NCI-H1417 treated with DMSO at 0.1 percent for 48 hours (cell line): ENCODE results near the gene HSPA1L.
A peak's percentile ranks its signal among the peaks of the same experiment; 100 is the strongest.

ENCODE experiments used
- DNase-seq: peaks from one replicate; lab custom pipeline; 2025; lab: John Stamatoyannopoulos, UW

HSPA1L gene

DNA sequence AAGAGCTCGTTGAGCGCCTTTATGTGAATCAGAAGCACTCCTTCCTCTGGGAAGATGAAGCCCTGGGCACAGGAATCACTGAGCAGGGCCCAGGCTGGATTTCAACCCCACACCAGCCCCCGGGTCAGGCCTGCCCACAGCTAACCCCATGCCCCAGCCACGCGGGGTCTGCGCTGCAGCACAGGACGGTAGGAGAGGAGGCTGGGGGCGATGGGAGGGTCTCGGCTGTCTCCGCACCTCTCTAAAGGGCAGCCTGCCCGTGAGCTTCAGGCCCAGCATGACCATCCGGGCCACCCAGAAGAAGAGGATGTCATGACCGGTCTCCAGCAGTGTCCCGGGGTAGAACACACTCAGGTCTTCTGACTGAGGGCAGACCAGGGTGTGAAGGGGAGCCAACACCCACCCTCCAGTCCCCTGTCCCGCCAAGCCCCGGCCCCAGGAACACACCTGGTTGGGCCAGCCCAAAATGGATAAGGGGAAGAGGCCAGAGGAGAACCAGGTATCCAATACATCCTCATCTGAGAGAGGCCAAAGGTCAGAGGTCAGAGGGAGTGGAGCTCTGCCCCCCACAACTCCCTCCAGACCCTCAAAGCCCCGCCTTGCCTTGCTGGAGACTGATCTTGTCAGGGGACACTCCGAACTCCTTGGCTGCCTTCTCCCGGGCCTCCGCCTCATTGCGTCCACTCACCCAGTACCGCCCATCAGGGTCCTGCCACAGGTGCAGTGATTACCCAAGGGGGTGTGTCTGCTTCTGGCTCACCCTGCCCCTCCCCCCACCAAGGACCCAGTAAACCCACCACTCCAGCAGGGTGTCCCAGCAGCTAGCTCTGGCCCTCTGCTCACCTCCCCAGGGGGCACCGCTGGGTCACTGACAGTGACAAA is 33.6 kb downstream of the HSPA1L start:
- no peak for DNase-seq

DNA sequence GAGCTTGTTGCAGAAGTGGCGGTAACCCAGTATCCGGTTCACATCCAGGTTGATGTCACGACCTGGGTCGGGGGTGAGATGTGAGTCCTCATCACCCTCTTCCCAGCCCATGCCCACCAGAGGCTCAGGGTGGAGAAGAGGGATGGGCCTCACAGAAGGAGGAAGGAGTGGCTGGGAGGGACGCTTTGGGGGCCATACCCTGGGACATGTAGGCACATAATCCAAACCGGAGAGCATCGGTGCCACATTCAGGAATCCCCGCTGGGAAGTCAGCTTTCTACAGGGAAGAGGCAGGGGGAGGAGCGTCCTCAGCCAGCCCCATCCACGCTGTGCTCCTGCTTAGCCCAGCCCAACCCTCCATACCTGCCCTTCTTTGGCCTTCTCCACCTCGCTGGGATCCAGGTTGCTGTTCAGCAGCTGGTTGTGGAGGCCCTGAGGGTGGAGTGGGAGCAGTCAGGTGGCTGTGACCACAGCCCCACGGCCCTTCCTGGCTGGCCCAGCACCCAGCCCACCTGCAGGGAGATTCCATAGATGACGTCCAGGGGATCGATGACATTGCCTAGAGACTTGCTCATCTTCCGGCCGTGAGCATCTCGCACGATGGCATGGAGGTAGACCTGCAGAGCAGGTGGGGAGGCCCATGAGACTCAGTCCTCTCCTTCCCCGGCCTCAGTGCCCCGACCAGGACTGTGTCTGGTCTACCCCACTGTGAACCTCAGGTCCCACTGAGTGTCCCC is 34.4 kb downstream of the HSPA1L start:
- no peak for DNase-seq

DNA sequence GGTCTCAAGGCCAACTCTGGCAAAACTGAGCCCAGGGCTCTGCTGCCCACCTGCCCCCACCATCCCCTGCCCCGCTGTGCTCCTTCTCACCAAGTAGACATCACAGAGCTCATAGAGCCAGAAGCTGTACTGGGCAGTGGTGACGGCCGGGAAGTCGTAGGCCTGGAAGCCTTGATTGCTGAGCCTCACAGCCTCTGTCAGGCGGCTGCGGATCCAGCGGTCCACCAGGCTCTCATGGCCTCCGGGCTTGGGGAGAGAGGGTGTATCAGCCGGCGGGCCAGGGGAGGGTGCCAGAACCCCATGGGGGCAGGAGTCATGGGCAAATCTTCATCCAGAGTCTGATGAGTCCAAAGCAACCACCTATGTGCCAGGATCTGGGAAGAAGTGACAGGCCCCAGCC is 35.2 kb downstream of the HSPA1L start:
- no peak for DNase-seq

DNA sequence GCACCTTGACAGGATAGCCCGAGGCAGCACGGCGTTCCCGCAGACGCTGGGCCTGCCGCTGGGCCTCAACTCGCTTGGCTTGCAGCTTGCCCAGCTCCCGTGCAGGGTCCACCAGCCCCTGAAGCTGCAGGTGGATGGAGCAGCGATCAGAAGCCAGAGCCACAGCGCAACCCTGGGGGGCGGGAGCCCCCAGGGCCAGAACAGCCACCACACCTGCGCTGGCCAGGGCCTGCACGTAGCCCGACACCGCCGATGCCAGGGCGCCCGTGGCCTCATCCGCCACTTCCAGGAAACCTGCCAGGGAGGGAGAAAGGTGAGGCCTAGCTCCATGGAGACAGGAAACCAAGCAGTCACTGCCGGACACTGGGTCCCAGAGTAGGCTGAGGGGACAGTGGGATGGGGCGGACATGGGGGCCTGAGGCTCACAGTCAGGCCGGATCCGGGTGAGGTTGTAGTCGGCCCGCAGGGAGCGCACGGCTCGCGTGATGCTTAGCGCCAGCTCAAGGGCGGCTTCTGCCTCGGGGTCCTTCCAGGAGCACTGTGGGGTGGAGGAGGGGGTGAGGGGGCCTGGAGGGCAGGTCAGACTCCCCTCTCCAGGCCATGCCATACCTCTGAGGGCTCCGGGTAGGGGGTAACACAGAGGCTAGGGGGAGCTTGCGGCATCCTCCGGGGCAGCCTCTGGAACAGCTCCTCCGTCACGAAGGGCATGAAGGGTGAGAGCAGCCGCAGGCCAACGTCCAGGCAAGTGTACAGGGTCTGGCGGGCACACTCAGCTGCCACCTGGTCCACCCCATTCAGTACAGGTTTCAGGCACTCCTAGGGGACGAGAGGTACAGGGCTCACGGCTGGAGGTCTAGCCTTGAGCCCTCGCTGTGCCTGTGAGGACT is 35.8 kb downstream of the HSPA1L start:
- no peak for DNase-seq

DNA sequence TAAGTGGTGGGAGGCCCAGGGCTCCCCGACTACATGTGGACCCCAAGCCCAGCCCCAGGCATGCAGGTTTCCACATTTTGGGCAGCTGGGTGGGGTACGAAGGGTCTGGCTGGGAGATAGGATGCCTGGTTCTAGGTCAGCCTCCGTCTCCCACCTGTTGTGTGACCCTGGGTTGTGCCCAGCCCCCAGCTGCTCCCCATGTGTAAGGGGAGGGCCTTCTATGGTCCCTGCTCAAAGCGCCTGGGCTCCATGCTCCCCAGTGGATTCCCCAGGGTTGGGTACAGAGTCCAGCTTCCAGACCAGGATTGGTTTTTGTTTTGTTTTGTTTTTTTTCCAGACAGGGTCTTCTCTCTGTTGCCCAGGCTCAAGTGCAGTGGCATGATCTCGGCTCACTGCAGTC is 36.9 kb downstream of the HSPA1L start:
- no peak for DNase-seq

DNA sequence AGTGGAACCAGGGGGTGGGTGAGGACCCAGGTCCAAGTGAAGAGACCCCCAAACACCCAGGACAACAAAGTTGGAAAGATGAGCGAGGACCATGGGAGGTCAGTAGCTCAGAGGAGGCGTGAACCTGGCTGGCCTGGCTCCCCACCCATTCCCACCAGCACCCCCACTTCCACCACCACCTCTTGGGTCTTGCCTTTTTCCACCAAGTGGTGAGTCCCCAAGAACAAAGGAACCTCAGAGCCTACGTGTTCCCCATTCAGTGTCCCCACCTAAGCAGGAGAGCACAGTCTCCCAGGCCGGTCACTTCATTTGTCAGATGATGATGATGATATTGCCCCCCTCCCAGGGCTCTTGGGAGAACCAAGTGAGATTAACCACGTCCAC is 37.4 kb downstream of the HSPA1L start:
- no peak for DNase-seq

DNA sequence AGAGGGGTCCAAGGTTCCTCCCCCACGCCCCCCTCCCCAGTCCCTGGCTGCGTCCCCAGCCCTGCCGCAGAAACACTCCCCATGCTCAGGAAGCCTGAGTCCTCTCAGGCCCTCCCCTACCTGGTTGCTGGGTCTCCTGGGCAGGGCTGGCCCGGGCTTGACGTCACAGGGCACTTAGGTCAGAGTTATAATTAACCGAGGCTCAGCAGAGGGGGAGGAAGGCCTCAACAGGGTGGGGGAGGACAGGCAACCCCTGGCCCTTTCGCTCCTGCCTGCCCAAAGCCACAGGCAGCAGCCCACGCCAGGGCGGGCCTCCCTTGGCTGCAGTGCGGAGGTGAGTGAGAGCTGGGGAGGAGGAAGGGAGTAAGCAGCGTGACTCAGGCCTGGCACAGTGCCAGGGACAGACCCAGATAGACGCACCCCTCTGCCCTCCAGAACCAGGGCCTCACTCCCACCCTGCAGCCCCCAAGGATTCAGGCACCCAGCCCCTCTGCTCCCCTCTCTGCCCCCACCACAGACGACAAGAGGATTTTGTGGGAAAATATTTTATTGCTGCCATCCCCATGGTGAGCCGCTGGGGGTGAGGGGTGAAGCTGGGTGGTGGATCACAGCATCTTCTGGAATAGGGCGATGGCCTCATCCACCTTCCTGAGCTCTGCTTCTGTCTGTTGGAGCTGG is 38.0 kb downstream of the HSPA1L start, which contains the start of gene VWA7:
Gene VWA7, minus strand, starts transcription at position 340 of the 678 bp plus-strand sequence. CDS start 549 bp downstream, outside the sequence.
- DNase-seq: peak; percentile 40

DNA sequence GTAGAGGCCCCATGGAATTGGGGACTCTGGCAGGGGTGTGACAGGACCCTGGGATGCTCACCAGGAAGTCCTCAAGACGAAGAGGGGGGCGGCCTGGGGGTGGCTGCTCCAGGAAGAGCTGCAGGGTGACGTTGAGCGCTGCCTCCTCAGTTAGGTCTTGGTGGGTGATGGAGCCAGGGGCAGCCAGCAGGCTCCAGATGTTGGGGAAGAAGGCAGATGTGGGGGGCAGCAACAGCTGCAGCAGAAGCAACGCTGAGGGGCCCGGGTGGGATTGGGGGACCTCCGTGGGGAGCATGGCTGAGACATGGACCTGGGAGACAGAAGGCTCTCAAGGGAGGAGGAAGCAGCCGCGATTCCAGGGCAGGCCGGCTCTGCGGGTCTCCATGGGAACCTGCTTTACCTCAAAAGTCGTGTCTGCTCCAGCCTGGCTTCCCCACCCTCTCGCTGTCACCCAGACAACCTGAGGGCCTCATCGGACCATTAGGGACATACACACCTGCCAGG is 38.5 kb downstream of the HSPA1L start:
- DNase-seq: no peak

DNA sequence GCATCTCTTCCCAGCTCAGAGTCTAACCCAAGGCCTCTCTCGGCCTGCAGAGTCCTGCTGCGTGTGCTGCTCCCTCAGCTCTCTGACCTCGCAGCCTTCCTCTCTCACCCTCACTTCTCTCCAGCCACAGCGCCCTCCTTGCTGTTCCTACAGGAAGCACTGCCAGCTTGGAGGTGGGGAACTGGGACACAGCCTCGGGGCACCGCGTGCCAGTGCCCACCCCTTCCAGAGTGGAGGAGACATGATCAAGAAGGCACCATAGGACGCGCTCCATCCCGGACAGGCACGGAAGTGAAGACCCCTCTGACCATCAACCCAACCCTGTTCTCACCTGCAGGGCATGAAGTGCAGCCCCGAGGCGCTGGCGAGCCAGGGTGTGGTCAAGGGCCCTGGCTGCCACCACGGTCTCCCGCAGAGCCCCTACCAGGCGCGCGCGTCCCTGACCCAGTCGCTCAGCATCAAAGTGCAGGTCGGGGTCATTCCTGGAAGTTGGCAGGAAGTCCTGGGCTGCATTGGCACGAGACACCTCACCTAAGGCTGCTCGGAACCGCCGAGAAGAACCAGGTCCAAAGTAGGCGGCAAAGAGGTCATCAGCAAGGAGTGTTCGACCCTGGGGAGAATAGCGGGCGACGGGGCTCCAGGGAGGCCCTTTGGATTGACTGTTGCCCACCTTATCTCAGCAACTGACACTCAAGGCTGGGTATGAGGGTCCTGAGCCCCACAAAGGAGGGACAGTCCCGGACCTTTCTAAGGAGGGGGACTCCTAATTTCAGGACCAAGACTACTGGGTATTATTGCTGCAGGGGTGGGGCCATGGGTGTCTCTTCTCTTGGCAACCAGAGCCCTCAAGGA is 39.2 kb downstream of the HSPA1L start:
- no peak for DNase-seq

DNA sequence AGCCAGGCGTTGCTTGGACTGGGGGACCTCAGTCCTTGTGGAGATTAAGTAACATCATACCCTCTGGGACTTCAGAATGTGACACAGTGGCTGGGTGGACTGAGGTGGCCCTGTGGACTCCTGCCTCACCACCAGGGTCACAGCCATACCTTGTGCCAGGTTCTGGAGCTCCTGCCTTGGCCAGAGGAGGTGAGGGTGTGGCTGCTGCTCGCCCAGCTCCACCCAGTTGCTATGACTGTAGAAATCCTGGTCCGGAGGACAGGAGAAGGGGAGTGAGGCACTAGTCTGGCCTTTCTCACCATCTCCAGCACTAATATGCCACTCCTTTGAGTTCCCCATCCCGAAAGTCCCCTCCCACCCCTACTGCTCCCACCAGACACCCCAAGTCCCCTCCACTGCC is 39.9 kb downstream of the HSPA1L start:
- DNase-seq: no peak

DNA sequence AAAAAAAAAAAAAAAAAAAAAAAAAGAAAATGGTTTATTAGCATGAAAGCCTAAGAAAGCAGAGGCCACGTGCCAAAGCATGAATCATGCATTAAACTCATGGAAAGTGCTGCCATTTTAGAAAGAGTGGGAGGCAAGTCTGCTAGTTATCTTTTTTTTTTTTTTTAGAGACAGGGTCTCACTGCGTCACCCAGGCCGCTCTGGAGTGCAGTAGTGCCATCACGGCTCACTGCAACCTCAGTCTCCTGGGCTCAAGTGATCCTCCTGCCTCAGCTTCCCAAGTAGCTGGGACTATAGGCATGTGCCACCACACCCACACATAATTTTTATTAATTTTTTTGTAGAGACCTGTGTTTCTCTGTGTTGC is 43.1 kb downstream of the HSPA1L start:
- no peak for DNase-seq

DNA sequence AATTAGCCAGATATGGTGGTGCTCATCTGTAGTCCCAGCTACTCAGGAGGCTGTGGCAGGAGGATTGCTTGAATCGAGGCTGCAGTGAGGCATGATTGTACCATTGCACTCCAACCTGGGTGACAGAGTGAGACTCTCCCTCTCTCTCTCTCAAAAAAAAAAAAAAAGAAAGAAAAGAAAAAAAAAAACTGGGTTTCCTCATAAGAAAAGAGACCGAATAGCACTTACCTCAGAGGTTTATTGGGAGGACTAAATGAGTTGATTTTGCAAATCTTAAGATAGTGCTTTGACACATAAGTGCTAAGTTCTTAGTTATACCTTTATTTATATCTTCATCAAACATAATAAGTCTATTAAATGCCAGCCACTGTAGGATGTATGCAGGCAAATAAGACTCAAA is 44.2 kb downstream of the HSPA1L start:
- no peak for DNase-seq

DNA sequence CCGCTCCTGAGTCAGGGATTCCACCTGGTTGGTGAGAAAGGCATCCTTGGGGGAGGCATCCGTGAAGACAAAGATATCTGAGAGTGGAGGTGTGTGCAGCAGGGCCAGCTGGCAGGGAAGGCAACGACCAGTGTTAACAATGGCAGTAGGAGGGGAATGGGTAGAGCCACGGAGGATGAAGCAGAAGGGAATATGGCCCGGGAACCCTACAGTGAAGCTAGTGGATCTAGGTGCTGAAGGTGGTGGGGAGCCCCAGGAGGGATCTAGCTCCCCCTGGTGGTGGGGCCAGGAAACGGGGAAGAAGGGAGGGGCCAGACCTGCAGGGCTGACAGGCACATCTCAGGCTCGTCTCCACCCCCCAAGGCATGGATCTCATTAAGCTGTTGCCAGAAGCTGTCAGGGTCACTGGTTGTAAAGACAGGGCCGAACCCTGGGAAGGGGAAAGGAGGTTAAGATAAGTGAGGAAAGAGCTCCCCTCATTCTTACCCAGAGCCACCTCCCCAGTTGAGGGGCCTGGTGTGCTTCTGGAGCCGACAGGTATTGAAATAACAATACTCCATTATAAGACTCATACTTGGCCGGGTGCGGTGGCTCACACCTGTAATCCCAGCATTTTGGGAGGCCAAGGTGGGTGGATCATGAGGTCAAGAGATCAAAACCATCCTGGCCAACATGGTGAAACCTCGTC is 45.3 kb downstream of the HSPA1L start:
- DNase-seq: no peak

DNA sequence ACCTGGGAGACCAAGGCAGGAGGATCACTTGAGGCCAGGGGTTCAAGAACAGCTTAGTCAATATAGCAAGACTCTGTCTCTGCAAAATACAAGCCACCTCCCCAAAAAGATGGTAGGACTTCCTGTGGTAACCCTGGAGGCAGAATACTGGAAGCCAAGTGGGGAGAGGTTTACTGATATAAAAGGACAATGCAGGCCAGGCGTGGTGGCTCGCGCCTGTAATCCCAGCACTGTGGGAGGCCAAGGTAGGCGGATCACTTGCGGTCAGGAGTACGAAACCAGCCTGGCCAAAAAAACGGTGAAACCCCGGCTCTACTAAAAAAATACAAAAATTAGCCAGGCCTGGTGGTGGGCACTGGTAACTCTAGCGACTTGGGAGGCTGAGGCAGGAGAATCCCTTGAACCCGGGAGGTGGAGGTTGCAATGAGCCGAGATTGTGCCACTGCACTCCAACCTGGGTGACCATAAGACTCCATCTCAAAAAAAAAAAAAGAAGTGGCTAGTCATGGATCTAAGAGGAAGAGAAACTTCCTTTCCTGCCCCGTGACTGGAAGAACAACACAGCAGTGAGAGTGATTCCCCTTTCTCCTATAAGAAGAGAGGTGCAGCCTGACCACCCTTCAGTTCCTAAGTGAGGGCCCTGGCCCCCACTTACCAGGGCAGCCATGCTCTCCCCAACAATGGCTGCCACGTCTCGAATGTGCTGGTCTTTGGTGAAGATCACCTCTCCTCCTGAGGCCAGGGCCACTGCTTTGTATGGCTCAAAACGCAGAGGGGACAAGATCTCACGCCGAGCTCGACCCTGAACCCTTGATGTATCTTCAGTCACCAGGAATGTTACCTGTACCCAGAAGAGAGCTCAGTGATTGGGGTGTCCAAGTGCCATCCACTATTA is 46.5 kb downstream of the HSPA1L start:
- DNase-seq: no peak

DNA sequence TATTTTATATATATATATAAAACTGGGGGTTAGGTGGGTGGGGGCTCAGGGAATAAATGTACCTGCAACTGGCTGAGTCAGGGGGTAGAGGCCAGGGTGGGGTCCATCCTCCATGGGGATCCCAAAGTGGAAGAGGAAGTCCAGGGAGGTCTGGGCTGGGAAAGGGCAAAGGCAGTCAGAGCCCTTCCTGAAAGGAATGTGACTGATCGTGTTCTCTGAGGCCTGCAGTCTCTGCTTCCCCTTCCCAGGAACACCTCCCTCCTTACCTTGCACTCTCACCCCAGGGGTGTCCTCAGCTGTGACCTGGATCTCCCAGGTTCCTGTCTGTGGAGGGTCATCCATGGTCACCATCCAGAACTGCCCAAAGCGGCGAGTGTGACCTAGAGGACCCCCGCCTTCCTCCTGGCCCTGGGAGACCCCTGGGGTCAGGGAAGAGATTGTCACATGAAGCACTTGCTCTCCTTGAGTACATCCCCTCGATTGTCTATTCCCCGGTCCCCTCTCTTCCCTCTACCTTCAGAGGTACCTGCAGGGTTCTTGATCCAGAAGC is 47.9 kb downstream of the HSPA1L start:
- DNase-seq: no peak

DNA sequence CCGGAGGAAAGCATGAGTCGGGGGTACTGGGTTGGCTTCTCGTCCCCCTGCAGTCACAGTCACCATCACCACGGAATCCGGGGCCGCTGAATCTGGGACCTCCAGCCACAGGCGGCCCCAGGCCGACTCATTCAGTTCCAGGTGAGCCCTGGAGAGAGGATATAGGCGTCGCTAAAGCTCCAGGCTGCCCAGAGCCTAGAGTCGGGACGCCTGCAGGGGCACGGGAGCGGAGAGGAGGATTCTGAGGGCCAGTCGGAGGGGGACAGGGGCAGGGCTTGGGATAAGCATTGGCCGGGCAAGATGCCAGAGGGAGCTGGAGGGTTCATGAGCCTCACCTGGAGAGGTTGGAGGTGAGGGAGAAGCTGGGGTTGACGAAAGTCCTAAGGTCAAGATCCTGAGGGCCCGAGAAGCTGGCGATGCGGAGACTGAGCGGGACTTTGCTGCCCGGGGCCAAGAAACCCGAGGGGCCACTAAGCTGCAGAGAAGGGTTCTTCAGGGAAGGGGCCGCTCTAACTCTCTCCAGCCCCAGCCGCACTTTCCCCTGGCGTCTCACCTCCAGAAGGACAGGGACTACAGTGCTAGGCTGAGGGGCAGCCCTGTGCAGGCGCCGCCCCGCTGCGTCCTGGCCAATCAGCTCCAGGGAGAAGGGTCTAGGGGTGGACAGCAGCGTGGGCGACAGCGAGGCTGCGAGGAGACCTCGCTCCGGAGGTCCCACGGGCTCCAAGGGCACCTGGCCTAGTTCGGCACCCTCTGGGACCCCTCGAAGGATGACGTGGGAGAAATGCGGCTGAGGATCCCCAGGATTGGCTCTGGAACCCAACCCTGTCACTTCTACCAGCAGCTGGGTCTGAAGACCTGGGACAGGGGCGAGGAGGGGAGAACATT is 48.9 kb downstream of the HSPA1L start:
- no peak for DNase-seq

DNA sequence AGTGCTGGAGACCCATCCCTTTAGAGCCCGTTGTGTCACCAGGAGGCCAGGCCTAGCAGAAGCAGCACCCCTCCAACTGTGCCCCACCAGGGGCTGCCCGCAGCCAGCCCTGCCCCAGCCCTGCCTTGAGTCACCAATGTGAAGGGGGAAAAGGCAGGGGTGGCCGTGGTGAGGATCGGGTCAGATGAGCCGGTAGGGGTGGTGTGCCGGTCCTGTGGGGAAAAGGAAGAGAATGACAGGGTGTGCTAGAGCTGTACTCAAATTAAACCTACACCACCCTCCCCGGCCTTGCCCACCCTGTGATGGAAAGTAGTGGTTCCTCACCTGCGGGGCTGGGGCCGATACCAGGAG is 49.5 kb downstream of the HSPA1L start:
- DNase-seq: no peak

DNA sequence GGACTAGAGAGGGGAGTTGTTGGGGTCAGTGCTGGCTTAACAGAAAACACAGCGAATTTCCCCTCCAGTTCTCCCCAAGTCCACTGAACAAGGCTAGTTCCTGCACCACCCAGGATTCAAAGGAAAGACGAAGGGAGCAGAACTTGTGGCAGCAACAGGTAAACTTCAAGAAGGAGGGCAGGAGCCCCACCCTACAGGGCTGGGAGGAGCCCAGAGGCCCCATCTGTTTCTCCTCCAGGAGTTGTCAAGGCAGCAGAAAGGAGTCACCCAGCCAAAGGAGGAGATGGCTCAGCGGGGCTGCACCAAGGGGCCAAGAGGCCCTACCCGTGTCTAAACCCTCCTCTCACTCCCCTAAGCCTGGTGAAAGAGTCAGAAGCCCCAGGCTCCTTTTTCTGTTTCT is 50.9 kb downstream of the HSPA1L start:
- no peak for DNase-seq
